ENCODE data around the gene GRPEL1. TPM values are rescaled to one million over a fixed set of nuclear protein-coding genes. Genes with fewer than 3 reads are reported as not detected.
"Not testable (repeated sequence)": the region's sequence is repeated elsewhere in the genome, so short reads cannot be mapped to it uniquely, and the experiment has no call there.

GRPEL1 gene
- total and polyA plus RNA-seq, 8 donors: 7.7 to 15.6 (median 11.3) TPM

- Histone ChIP-seq H3K36me3 (no peaks in the 10 kb centered on the region), H3K27ac (no peak overlapping the region), H3K27me3 (no peaks in the 10 kb centered on the region), H3K4me3 (peak overlapping the region in 1 of 4 donors; percentile 6), H3K9me3 (no peaks in the 10 kb centered on the region), H3K4me1 (peaks cover 2 to 6% (median 6%) of the 10 kb centered on the region in 3 donors)
- DNase-seq (no peak), ATAC-seq (peak in 3 of 4 donors; percentile 32 to 49 (median 39)), FAIRE-seq (no peak)
- intact Hi-C loops (cut with DNase I): no loop called here
- no peak for TF ChIP-seq CTCF (IDR thresholded peaks at IDR 0.05)
- 69 to 71% methylated on average over 9 of the region's 9 CpGs for WGBS, 2 donors
Observed at GRCh38 chr4:7083597-7084563, 16.0 kb upstream of the GRPEL1 start.

- WGBS, 2 donors: 92 to 97% methylated on average over 2 of the region's 2 CpGs
- not testable (repeated sequence) for H3K27me3 ChIP-seq, FAIRE-seq, H3K4me3 ChIP-seq, H3K27ac ChIP-seq, DNase-seq, H3K36me3 ChIP-seq, H3K4me1 ChIP-seq, ATAC-seq, H3K9me3 ChIP-seq
- intact Hi-C loops (cut with DNase I): loop anchor here in 2 of 3 donors (5.0 to 10.0 kb wide), 2 partner anchors 175 to 178 kb away; partner anchors contain the start of gene TBC1D14 (in 1 of the 2)
Observed at GRCh38 chr4:7079909-7080308, 12.0 kb upstream of the GRPEL1 start.

- not testable (repeated sequence) for H3K9me3 ChIP-seq, DNase-seq, H3K27ac ChIP-seq, ATAC-seq, H3K4me1 ChIP-seq, H3K27me3 ChIP-seq, H3K36me3 ChIP-seq, FAIRE-seq, H3K4me3 ChIP-seq
- intact Hi-C loops (cut with DNase I): loop anchor here in 2 of 3 donors (5.0 to 10.0 kb wide), 2 partner anchors 175 to 177 kb away; partner anchors contain the start of gene TBC1D14 (in 1 of the 2)
Observed at GRCh38 chr4:7079483-7079882, 11.6 kb upstream of the GRPEL1 start.

GRCh38 chr4:7078025-7078424 is 10.2 kb upstream of the GRPEL1 start:
- H3K27ac ChIP-seq: no peak overlapping the region
- 79 to 81% methylated on average over 5 of the region's 5 CpGs for WGBS, 2 donors
- ATAC-seq: no peak
- no peak for DNase-seq
- TF ChIP-seq CTCF (IDR thresholded peaks at IDR 0.05): no peak
- H3K4me1 ChIP-seq: peaks cover 0 to 2% (median 0%) of the 10 kb centered on the region in 3 donors
- no peaks in the 10 kb centered on the region for H3K9me3 ChIP-seq
- intact Hi-C loops (cut with DNase I): loop anchor here in 2 of 3 donors (5.0 to 10.0 kb wide), 2 partner anchors 173 to 176 kb away; partner anchors contain the start of gene TBC1D14 (in 1 of the 2)
- FAIRE-seq: no peak
- H3K27me3 ChIP-seq: no peaks in the 10 kb centered on the region
- no peak overlapping the region for H3K4me3 ChIP-seq
- no peaks in the 10 kb centered on the region for H3K36me3 ChIP-seq

GRCh38 chr4:7077371-7077770 is 9.5 kb upstream of the GRPEL1 start:
- intact Hi-C loops (cut with DNase I): loop anchor here in 2 of 3 donors (5.0 to 10.0 kb wide), 2 partner anchors 173 to 175 kb away; partner anchors contain the start of gene TBC1D14 (in 1 of the 2)
- FAIRE-seq: no peak
- 89 to 91% methylated on average over 12 of the region's 12 CpGs for WGBS, 2 donors

More at GRCh38 chr4:7077371-7077770, 9.5 kb upstream of the GRPEL1 start:
- no peak for TF ChIP-seq CTCF (IDR thresholded peaks at IDR 0.05)
- Histone ChIP-seq H3K4me3 (no peak overlapping the region), H3K4me1 (peaks cover 0 to 2% (median 0%) of the 10 kb centered on the region in 3 donors), H3K36me3 (no peaks in the 10 kb centered on the region), H3K27me3 (no peaks in the 10 kb centered on the region), H3K27ac (no peak overlapping the region), H3K9me3 (no peaks in the 10 kb centered on the region)
- ATAC-seq (no peak), DNase-seq (no peak)
